ENCODE data around the gene VENTX. TPM values are rescaled to one million over a fixed set of nuclear protein-coding genes. Genes with fewer than 3 reads are reported as not detected.

VENTX gene
- total and polyA plus RNA-seq, 2 donors (not counting 3 experiments of a cell fraction or from before 2014, with no cell fraction given): not detected

- Histone ChIP-seq H2AFZ (ENCODE audit: low read depth, low read length) (no peak overlapping the region), H3K79me2 (ENCODE audit: control insufficient read depth, insufficient read depth, low read length) (no peaks in the 10 kb centered on the region), H3K4me2 (ENCODE audit: insufficient read depth, low read length) (no peak overlapping the region), H4K20me1 (replicated peaks; ENCODE audit: control insufficient read depth, extremely low read depth, insufficient read depth, low read length) (no peaks in the 10 kb centered on the region), H3K9ac (replicated peaks; ENCODE audit: extremely low read depth, insufficient read depth, low read length) (no peak overlapping the region), H3K4me1 (ENCODE audit: control insufficient read depth, extremely low read depth, insufficient read depth, low read length) (no peaks in the 10 kb centered on the region), H3K36me3 (ENCODE audit: control insufficient read depth in 2 of 2, extremely low read depth in 1 of 2, insufficient read depth in 2 of 2, low read length in 2 of 2) (no peaks in the 10 kb centered on the region), H3K9me3 (replicated peaks; ENCODE audit: control insufficient read depth, insufficient read depth, low read length) (no peaks in the 10 kb centered on the region), H3K9me1 (replicated peaks; ENCODE audit: control insufficient read depth, extremely low read depth, insufficient read depth, low read length) (no peaks in the 10 kb centered on the region), H3K27me3 (ENCODE audit: control insufficient read depth in 2 of 2, insufficient read depth in 2 of 2, low read length in 2 of 2) (no peaks in the 10 kb centered on the region), H3K27ac (ENCODE audit: insufficient read depth, low read depth, low read length) (no peak overlapping the region), H3K4me3 (replicated peaks in 1 of 3; ENCODE audit: insufficient read depth in 1 of 3, low read depth in 1 of 3, low read length in 3 of 3) (no peak overlapping the region)
- FAIRE-seq: no peak
- DNase-seq (ENCODE audit: low read depth, low spot score): no peak
- intact Hi-C loops (cut with micrococcal nuclease): no loop called here
- ChIA-PET POLR2A (no interaction called here), CTCF (no interaction called here)
- TF ChIP-seq MAX (IDR thresholded peaks at IDR 0.05; ENCODE audit: insufficient read depth, insufficient read length) (no peak), FOS (IDR thresholded peaks at IDR 0.05; ENCODE audit: borderline replicate concordance, insufficient read depth, low read length) (no peak), MYC (IDR thresholded peaks at IDR 0.05; ENCODE audit: low read depth, low read length) (no peak), JUN (IDR thresholded peaks at IDR 0.05; ENCODE audit: borderline replicate concordance, insufficient read depth, insufficient read length, low read depth) (no peak), EZH2 (IDR thresholded peaks at IDR 0.05; ENCODE audit: borderline replicate concordance, low read depth, low read length, severe bottlenecking) (no peak), GATA2 (IDR thresholded peaks at IDR 0.05; ENCODE audit: insufficient read depth, insufficient read length, low read depth, low read length) (no peak), POLR2A (IDR thresholded peaks at IDR 0.05; ENCODE audit: low read depth, low read length) (no peak), POLR2AphosphoS5 (IDR thresholded peaks at IDR 0.05; ENCODE audit: insufficient read depth, low read depth, low read length) (no peak)
- TF ChIP-seq, protein P1, sequence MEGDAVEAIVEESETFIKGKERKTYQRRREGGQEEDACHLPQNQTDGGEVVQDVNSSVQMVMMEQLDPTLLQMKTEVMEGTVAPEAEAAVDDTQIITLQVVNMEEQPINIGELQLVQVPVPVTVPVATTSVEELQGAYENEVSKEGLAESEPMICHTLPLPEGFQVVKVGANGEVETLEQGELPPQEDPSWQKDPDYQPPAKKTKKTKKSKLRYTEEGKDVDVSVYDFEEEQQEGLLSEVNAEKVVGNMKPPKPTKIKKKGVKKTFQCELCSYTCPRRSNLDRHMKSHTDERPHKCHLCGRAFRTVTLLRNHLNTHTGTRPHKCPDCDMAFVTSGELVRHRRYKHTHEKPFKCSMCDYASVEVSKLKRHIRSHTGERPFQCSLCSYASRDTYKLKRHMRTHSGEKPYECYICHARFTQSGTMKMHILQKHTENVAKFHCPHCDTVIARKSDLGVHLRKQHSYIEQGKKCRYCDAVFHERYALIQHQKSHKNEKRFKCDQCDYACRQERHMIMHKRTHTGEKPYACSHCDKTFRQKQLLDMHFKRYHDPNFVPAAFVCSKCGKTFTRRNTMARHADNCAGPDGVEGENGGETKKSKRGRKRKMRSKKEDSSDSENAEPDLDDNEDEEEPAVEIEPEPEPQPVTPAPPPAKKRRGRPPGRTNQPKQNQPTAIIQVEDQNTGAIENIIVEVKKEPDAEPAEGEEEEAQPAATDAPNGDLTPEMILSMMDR (IDR thresholded peaks at IDR 0.05; ENCODE audit: extremely low read depth in 1 of 2, insufficient read depth in 1 of 2, low read depth in 1 of 2, low read length in 2 of 2): no peak
- dilution Hi-C loops (cut with MboI; ENCODE audit: extremely low pct_ligation_motif_present, low sequenced_read_pairs): no loop called here
- BruUV-seq (replicated peaks): no TSS peak
Measured at GRCh38 chr10:133209117-133209516, 28.5 kb upstream of the VENTX start.

All from endothelial cell of umbilical vein (primary cell).